Measurements from ENCODE around the gene REC8.

DNA sequence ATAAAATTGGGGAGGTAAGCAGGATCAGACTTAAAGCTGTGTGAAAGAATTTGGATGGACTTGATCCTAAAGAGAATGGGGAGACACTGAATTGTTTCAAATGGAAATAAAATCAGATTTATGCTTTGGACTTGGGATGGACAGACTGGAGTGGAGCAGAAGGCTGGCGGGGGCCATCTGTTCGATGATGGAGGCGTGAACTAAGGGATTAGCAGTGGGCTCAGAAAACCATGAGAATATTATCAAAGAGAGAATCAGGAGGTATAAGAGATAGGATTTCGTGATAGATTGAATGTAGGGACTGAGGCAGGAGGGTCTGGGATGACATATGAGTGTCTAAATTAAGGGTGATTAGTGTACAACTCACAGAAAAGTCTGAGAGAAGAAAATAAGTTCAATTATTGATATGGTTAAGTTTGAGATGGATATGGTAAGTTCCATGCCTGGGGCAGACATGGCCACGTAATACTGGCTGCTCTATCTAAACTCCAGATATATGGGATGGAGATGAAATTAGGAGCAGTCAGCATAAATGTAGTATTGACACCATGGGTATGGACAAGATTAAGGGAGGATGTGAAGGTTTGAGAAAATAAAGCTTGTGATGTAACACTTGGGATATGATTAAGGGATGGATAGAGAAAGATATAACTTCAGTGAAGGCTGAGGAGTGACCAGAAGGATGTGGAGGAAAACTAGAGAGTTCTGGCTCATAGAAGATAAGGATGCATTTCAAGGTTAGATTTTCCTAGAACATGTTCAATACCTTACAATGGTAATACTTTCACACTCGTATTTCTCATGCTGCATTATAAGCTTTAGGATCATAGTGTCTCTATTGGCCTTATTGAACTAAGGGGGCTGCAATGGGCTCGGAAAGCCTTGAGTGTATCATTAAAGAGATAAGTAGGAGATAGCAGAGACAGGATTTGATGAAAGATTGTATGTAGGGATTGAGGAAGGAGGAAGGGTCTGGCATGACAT lies 32.6 kb downstream of the REC8 start:
- TF ChIP-seq, protein P1, sequence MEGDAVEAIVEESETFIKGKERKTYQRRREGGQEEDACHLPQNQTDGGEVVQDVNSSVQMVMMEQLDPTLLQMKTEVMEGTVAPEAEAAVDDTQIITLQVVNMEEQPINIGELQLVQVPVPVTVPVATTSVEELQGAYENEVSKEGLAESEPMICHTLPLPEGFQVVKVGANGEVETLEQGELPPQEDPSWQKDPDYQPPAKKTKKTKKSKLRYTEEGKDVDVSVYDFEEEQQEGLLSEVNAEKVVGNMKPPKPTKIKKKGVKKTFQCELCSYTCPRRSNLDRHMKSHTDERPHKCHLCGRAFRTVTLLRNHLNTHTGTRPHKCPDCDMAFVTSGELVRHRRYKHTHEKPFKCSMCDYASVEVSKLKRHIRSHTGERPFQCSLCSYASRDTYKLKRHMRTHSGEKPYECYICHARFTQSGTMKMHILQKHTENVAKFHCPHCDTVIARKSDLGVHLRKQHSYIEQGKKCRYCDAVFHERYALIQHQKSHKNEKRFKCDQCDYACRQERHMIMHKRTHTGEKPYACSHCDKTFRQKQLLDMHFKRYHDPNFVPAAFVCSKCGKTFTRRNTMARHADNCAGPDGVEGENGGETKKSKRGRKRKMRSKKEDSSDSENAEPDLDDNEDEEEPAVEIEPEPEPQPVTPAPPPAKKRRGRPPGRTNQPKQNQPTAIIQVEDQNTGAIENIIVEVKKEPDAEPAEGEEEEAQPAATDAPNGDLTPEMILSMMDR (IDR thresholded peaks at IDR 0.05) = no peak
- TF ChIP-seq POLR2AphosphoS5 (IDR thresholded peaks at IDR 0.05; ENCODE audit: low read depth, low read length) (no peak), TCF7L2 (IDR thresholded peaks at IDR 0.05; ENCODE audit: low read depth, low read length) (no peak)
- TF ChIP-seq, protein P2, sequence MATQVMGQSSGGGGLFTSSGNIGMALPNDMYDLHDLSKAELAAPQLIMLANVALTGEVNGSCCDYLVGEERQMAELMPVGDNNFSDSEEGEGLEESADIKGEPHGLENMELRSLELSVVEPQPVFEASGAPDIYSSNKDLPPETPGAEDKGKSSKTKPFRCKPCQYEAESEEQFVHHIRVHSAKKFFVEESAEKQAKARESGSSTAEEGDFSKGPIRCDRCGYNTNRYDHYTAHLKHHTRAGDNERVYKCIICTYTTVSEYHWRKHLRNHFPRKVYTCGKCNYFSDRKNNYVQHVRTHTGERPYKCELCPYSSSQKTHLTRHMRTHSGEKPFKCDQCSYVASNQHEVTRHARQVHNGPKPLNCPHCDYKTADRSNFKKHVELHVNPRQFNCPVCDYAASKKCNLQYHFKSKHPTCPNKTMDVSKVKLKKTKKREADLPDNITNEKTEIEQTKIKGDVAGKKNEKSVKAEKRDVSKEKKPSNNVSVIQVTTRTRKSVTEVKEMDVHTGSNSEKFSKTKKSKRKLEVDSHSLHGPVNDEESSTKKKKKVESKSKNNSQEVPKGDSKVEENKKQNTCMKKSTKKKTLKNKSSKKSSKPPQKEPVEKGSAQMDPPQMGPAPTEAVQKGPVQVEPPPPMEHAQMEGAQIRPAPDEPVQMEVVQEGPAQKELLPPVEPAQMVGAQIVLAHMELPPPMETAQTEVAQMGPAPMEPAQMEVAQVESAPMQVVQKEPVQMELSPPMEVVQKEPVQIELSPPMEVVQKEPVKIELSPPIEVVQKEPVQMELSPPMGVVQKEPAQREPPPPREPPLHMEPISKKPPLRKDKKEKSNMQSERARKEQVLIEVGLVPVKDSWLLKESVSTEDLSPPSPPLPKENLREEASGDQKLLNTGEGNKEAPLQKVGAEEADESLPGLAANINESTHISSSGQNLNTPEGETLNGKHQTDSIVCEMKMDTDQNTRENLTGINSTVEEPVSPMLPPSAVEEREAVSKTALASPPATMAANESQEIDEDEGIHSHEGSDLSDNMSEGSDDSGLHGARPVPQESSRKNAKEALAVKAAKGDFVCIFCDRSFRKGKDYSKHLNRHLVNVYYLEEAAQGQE (IDR thresholded peaks at IDR 0.05; ENCODE audit: insufficient read depth in 1 of 2, low read depth in 2 of 2, low read length in 1 of 2) = no peak
